Measurements from ENCODE around the gene CTRB1. TPM values are rescaled to one million over a fixed set of nuclear protein-coding genes. Genes with fewer than 3 reads are reported as not detected.
A peak's percentile ranks its signal among the peaks of the same experiment; 100 is the strongest.

Gene CTRB1
- total RNA-seq, 1 donor from 2014 or later, result not detected

- peak overlapping the region; percentile 90 to 95 for H3K27ac ChIP-seq
- no peaks in the 10 kb centered on the region for H3K9me3 ChIP-seq
- no peaks in the 10 kb centered on the region for H3K36me3 ChIP-seq
- intact Hi-C loops (cut with DNase I), result no loop called here
- peak overlapping the region; percentile 5 to 86 for H3K4me3 ChIP-seq
- H3K4me1 ChIP-seq, result peaks cover 42 to 62% of the 10 kb centered on the region in 2 donors
- no peak for DNase-seq (ENCODE audit: low spot score in 2 of 2)
- no peaks in the 10 kb centered on the region for H3K27me3 ChIP-seq
- TF ChIP-seq CTCF (IDR thresholded peaks at IDR 0.05), result no peak
These were observed 44.0 kb downstream of the CTRB1 start for GRCh38 chr16:75262800-75263127.

GRCh38 chr16:75263291-75263962 is 44.6 kb downstream of the CTRB1 start:
- Histone ChIP-seq H3K27ac (peak overlapping the region; percentile 90 to 95), H3K36me3 (no peaks in the 10 kb centered on the region), H3K4me1 (peaks cover 37 to 59% of the 10 kb centered on the region in 2 donors), H3K9me3 (no peaks in the 10 kb centered on the region), H3K4me3 (peak overlapping the region; percentile 76 to 86), H3K27me3 (no peaks in the 10 kb centered on the region)
- TF ChIP-seq CTCF (IDR thresholded peaks at IDR 0.05), result no peak
- no peak for DNase-seq (ENCODE audit: low spot score in 2 of 2)
- intact Hi-C loops (cut with DNase I), result no loop called here

- Histone ChIP-seq H3K27me3 (no peaks in the 10 kb centered on the region), H3K4me1 (peaks cover 34 to 53% of the 10 kb centered on the region in 2 donors), H3K9me3 (no peaks in the 10 kb centered on the region), H3K27ac (peak overlapping the region; percentile 90 to 95), H3K4me3 (peak overlapping the region; percentile 76 to 86), H3K36me3 (no peaks in the 10 kb centered on the region)
- intact Hi-C loops (cut with DNase I), result loop anchor here (2.0 kb wide), 2 partner anchors 13 to 41 kb away; partner anchors contain the start of gene BCAR1
- TF ChIP-seq CTCF (IDR thresholded peaks at IDR 0.05), result no peak
- DNase-seq (ENCODE audit: low spot score in 2 of 2), result peak; percentile 55 to 87
These were observed 45.2 kb downstream of the CTRB1 start for GRCh38 chr16:75263963-75264445.

DNA sequence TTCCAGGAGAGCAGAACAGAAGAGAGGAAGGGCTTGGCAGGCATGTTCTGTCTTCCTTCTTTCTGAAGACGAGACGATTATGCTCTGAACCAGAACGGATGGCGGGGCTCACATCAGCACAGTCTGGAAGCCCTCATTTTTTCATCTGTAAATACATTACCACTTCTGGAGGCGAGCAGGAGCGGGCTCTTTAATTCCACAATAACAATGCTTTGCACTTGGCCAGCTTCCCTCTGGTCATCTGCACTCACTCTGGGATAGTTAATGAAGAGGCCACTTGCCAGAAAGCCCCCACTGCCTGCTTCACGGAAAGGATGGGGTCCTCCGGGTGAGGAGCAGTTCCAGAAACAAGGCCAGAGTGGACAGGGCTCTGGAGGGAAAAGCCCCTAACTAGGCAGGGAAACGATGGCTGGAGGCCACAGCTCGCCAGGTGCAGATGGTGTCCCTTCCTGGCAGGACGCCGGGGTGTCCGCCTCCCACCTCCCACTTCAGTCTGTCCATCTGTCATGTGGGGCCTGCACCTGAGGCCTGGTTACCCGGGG is 45.7 kb downstream of the CTRB1 start:
- TF ChIP-seq CTCF (IDR thresholded peaks at IDR 0.05), result no peak
- H3K4me1 ChIP-seq, result peaks cover 34 to 53% of the 10 kb centered on the region in 2 donors
- no peaks in the 10 kb centered on the region for H3K9me3 ChIP-seq
- peak in 1 of 2 donors; percentile 70 for DNase-seq (ENCODE audit: low spot score in 2 of 2)
- H3K4me3 ChIP-seq, result peak overlapping the region; percentile 76 to 86
- no peaks in the 10 kb centered on the region for H3K27me3 ChIP-seq
- intact Hi-C loops (cut with DNase I), result loop anchor here (2.0 kb wide), 2 partner anchors 14 to 40 kb away; partner anchors contain the start of gene BCAR1
- H3K36me3 ChIP-seq, result no peaks in the 10 kb centered on the region
- H3K27ac ChIP-seq, result peak overlapping the region; percentile 90 to 95

DNA sequence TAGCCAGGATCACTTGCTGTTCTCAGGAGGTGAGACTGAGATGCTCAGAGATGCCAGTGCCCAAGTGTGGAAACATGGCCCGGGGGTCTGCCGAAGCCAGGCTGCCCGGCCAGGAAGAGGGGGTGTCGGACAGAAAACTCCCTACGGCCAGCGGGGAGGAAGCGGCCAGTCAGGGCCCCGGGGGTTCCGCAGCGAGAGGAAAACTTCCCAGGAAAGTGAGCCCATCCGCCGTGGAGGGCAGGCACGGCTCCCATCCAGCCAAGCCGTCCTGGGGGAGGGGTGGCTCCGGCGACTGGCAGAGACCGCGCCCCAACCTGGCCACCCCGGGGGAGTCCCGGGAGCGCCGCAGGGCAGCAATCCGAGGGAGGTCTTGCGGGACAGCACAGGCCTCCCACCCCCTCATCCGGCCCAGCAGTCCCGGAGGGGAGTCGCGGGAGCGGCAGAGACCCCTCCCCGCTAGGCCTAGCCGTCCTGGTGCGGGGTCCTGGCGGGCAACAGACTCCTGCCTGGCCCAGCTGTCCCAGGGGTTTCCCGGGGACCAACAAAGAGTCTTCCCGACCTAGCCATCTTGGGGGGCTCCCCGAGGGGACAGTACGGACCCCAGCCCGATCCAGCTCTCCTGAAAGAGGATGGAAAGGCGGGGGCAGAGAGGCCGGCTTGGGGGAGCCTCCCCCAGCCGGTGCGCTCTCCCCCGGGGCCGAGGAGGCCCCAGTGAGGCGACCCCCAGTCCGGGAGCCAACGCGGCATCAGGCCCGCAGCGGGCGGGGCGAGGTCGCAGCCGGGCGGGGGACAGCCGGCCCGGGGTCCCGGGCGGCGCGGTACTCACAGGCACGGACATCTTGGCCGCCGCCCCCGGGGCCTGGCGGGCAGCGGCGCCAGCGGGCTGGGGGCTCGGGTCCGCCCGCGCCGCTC is 46.5 kb downstream of the CTRB1 start:
- no peaks in the 10 kb centered on the region for H3K27me3 ChIP-seq
- peaks cover 34 to 46% of the 10 kb centered on the region in 2 donors for H3K4me1 ChIP-seq
- TF ChIP-seq CTCF (IDR thresholded peaks at IDR 0.05), result no peak
- H3K4me3 ChIP-seq, result peak overlapping the region; percentile 76 to 86
- H3K27ac ChIP-seq, result peak overlapping the region; percentile 90 to 95
- H3K9me3 ChIP-seq, result no peaks in the 10 kb centered on the region
- peak in 1 of 2 donors; percentile 72 for DNase-seq (ENCODE audit: low spot score in 2 of 2)
- intact Hi-C loops (cut with DNase I), result loop anchor here (1.0 to 2.0 kb wide), 3 partner anchors 14 to 40 kb away; partner anchors contain the start of gene BCAR1
- H3K36me3 ChIP-seq, result no peaks in the 10 kb centered on the region

Data from ascending aorta (tissue), 2 donors.